CD4-positive, alpha-beta T cell (primary cell): ENCODE data around the gene MED8. TPM values are rescaled to one million over a fixed set of nuclear protein-coding genes. Genes with fewer than 3 reads are reported as not detected.

ENCODE experiments used
- ATAC-seq: fragments of 200-7000 bp; cut with Tn5 transposase; one replicate; pipeline ENCODE4 v1.10.0; 2022; ENCODE audit warnings: mild to moderate bottlenecking; ENCODE audit not compliant: poor library complexity
- CTCF ChIA-PET: fragments of 350-600 bp; sonication (Branson Sonifier 250); formaldehyde crosslinking; loops from one replicate; lab custom pipeline; 2021; ENCODE audit warnings: antibody characterized with exemption, inconsistent platforms; lab: Charles Lee
- POLR2A ChIA-PET: fragments of 350-600 bp; sonication (Branson Sonifier 250); formaldehyde crosslinking; loops from one replicate; lab custom pipeline; 2021; ENCODE audit warnings: antibody characterized with exemption, inconsistent platforms; lab: Charles Lee
- DNase-seq, 14 experiments: peaks; one replicate each; pipeline ENCODE4 v3.0.0-alpha.2; 2013 to 2020; ENCODE audit warnings: mixed read lengths in 2 of 14
- H3K27ac ChIP-seq, 2 donors: one replicate each; pipeline versions ENCODE4 v1.5.1 to v1.7.0; 2013; ENCODE audit warnings: low read length in 2 of 2, low read depth in 1 of 2, mild to moderate bottlenecking in 1 of 2
- H3K27me3 ChIP-seq, 2 experiments: 1 replicate in 1 of 2; 2 replicates in 1 of 2; pipeline versions ENCODE4 v1.6.1 to v1.7.0; 2013; ENCODE audit warnings: low read length in 2 of 2, control low read depth in 1 of 2, mild to moderate bottlenecking in 1 of 2, moderate library complexity in 1 of 2; ENCODE audit not compliant: insufficient read depth in 2 of 2, control insufficient read depth in 1 of 2
- H3K36me3 ChIP-seq: one replicate; pipeline ENCODE4 v1.6.1; 2013; ENCODE audit warnings: low read length, control low read depth; ENCODE audit not compliant: insufficient read depth
- H3K4me1 ChIP-seq: one replicate; pipeline ENCODE4 v1.6.1; 2013; ENCODE audit warnings: low read length, control low read depth; ENCODE audit not compliant: insufficient read depth
- H3K4me3 ChIP-seq: one replicate; pipeline ENCODE4 v1.5.1; 2013; ENCODE audit warnings: mild to moderate bottlenecking, low read length, moderate library complexity
- H3K9me3 ChIP-seq, 2 experiments: 1 replicate in 1 of 2; 2 replicates in 1 of 2; pipeline versions ENCODE4 v1.6.1 to v1.7.0; 2013; ENCODE audit warnings: low read length in 2 of 2, mild to moderate bottlenecking in 2 of 2, control low read depth in 1 of 2, moderate library complexity in 1 of 2; ENCODE audit not compliant: control insufficient read depth in 1 of 2, insufficient read depth in 1 of 2
- H3K27ac Mint-ChIP-seq: one replicate; pipeline ENCODE4 v1.8.0; 2020; ENCODE audit warnings: mixed read lengths
- H3K27me3 Mint-ChIP-seq: one replicate; pipeline ENCODE4 v1.8.0; 2021; ENCODE audit warnings: mixed read lengths
- H3K36me3 Mint-ChIP-seq: one replicate; pipeline ENCODE4 v1.8.0; 2021; ENCODE audit warnings: low read depth, mixed read lengths
- H3K4me1 Mint-ChIP-seq: one replicate; pipeline ENCODE4 v1.8.0; 2021; ENCODE audit warnings: low read depth, mixed read lengths
- H3K4me3 Mint-ChIP-seq: one replicate; pipeline ENCODE4 v1.8.0; 2020; ENCODE audit warnings: mild to moderate bottlenecking, mixed read lengths
- H3K9me3 Mint-ChIP-seq: one replicate; pipeline ENCODE4 v1.8.0; 2020; ENCODE audit warnings: mixed read lengths
- intact Hi-C, 2 experiments: fragments of 100-400 bp; cut with DNase I in 1 of 2; cut with micrococcal nuclease in 1 of 2; formaldehyde crosslinking; loops; one replicate each; pipeline versions ENCODE4 v1.15.1 to v1.9.0; 2023 to 2025; cut with DNase I, micrococcal nuclease
- total RNA-seq, 174 experiments: library from RNA in 2 of 174; stranded (reverse) in 2 of 174; gene quantifications; one replicate each; pipeline ENCODE4 v1.2.3 and lab custom pipeline; 2021 to 2026
- TF ChIP-seq, protein P1 (sequence below): fragments of 200-600 bp; IDR thresholded peaks from one replicate; pipeline ENCODE4 v1.8.0; 2022; ENCODE audit warnings: antibody characterized with exemption, mild to moderate bottlenecking

MED8 gene
- total RNA-seq, 2 experiments from 2014 or later = 14.8 to 17.6 TPM

DNA sequence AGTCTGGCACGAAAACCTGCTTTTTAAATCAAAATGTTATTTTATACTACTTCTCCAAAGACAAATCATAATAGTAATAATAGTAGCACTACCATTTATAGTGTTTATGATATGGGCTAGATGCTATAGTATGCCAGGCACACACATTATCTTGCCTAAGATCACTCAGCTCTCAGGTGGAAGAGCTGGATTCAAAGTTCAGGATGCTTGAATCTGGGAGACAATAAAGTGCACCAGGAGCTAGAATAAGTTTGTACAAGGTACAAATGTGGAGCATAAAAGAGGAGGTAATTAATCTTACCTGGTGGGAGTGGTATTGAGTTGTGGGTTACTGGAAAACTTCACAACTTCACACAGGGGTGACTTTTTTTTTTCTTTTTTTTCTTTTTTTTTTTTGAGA, 11.8 kb downstream of the MED8 start:
- intact Hi-C loops = no loop called here
- peaks cover 21% of the 10 kb centered on the region for H3K36me3 Mint-ChIP-seq
- DNase-seq = no peak
- CTCF ChIA-PET = no interaction called here
- no peaks in the 10 kb centered on the region for H3K9me3 ChIP-seq
- H3K27me3 Mint-ChIP-seq = no peaks in the 10 kb centered on the region
- POLR2A ChIA-PET = interaction anchor here (0.7 to 1.6 kb wide), 3 partner anchors 10 to 288 kb away, joined by 3 to 8 read pairs (median 3); partner anchors contain the start of gene ELOVL1
- no peaks in the 10 kb centered on the region for H3K27me3 ChIP-seq
- peaks cover 6% of the 10 kb centered on the region for H3K4me1 Mint-ChIP-seq
- H3K4me3 Mint-ChIP-seq = no peak overlapping the region
- H3K27ac ChIP-seq = no peak overlapping the region
- ATAC-seq = no peak
- H3K9me3 Mint-ChIP-seq = no peaks in the 10 kb centered on the region
- no peak overlapping the region for H3K4me3 ChIP-seq
- H3K27ac Mint-ChIP-seq = no peak overlapping the region
- TF ChIP-seq, protein P1, sequence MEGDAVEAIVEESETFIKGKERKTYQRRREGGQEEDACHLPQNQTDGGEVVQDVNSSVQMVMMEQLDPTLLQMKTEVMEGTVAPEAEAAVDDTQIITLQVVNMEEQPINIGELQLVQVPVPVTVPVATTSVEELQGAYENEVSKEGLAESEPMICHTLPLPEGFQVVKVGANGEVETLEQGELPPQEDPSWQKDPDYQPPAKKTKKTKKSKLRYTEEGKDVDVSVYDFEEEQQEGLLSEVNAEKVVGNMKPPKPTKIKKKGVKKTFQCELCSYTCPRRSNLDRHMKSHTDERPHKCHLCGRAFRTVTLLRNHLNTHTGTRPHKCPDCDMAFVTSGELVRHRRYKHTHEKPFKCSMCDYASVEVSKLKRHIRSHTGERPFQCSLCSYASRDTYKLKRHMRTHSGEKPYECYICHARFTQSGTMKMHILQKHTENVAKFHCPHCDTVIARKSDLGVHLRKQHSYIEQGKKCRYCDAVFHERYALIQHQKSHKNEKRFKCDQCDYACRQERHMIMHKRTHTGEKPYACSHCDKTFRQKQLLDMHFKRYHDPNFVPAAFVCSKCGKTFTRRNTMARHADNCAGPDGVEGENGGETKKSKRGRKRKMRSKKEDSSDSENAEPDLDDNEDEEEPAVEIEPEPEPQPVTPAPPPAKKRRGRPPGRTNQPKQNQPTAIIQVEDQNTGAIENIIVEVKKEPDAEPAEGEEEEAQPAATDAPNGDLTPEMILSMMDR = no peak
- H3K4me1 ChIP-seq = peaks cover 2% of the 10 kb centered on the region
- peaks cover 11% of the 10 kb centered on the region for H3K36me3 ChIP-seq

DNA sequence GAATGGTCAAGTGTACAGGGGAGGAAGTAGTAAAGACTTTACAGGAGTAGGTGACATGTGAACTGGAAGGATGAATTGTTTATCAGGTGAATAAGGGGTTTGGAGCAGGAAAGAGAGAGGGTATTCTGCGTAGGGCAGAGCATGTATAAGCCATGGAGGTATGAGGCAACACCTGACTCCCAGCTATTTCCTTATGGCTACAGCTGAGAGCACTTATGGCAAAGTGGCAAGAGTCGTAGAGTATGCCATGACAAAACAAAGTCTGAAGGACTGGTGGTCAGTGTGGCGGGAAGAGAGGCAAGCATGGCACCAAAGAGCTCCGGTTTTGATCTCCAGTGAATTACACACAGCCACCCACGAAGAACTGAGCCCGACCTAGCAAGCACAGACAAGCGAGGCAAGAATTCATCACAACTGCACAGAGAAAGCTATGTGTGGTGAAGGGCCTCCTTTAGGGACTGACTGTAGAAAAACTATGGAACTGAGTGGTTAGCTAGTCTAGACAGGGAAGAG, 12.8 kb downstream of the MED8 start:
- intact Hi-C loops = no loop called here
- Mint-ChIP-seq H3K27ac (no peak overlapping the region), H3K4me3 (no peak overlapping the region), H3K27me3 (no peaks in the 10 kb centered on the region), H3K9me3 (no peaks in the 10 kb centered on the region), H3K4me1 (peaks cover 6% of the 10 kb centered on the region), H3K36me3 (peaks cover 10% of the 10 kb centered on the region)
- ATAC-seq (no peak), DNase-seq (no peak)
- H3K27ac ChIP-seq = no peak overlapping the region
- H3K4me3 ChIP-seq = no peak overlapping the region
- CTCF ChIA-PET = interaction anchor here (0.6 kb wide), 1 partner anchor 29 kb away, joined by 5 read pairs; no protein-coding TSS in a partner anchor
- POLR2A ChIA-PET = interaction anchor here (1.6 kb wide), 1 partner anchor 9 kb away, joined by 8 read pairs; the partner anchor contains the start of gene ELOVL1
- no peaks in the 10 kb centered on the region for H3K27me3 ChIP-seq
- H3K36me3 ChIP-seq = peaks cover 3% of the 10 kb centered on the region
- H3K9me3 ChIP-seq = no peaks in the 10 kb centered on the region
- TF ChIP-seq, protein P1 = no peak
- H3K4me1 ChIP-seq = peaks cover 2% of the 10 kb centered on the region

DNA sequence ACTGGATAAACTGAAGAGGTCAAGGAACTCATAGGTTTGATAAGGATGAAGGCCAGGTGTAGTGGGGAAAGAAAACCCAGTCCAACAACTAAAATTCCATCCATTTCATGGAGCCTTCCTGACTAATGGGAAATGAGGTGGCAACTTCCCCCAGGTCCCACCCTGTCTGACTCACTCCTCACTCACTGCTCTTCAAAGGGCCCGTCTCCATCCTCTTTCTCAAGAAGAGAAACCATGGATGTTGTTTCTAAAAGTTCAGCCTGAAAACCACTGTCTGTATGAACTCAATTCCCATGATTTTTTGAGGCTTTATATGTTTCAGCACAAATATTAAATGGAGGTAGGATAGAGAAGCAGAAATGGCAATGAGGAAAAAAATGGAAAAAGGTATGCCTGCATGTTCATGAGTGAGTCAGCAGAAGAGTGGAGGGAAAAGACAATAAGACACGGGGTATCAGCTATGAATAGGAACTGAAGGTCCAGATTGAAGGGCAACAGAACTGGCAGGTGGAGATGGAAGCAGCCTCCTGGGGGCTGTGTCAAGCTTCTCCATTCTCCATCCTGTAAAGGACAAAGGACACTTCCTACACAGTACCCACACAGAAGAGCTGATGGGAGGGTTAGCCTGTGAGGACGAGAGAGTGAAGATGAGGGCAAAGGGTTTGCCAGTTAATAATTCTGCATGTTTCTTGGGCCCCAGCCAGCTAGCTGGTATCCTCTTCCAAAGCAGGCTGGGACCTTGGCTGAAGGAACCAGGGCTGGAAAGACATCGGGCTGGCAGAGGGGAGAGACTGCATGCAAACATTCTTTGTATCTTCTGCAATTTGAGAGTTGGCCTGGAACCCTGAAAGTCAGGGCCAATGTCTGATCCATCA, 16.3 kb downstream of the MED8 start:
- Histone ChIP-seq H3K4me1 (peaks cover 15% of the 10 kb centered on the region), H3K36me3 (no peaks in the 10 kb centered on the region), H3K9me3 (no peaks in the 10 kb centered on the region), H3K4me3 (no peak overlapping the region), H3K27ac (no peak overlapping the region), H3K27me3 (no peaks in the 10 kb centered on the region)
- Mint-ChIP-seq H3K27ac (no peak overlapping the region), H3K36me3 (peaks cover 3% of the 10 kb centered on the region), H3K27me3 (no peaks in the 10 kb centered on the region), H3K4me1 (peaks cover 23% of the 10 kb centered on the region), H3K4me3 (no peak overlapping the region), H3K9me3 (no peaks in the 10 kb centered on the region)
- POLR2A ChIA-PET = interaction anchor here (1.0 kb wide), 1 partner anchor 16 kb away, joined by 3 read pairs; the partner anchor contains the start of genes MED8 and SZT2
- intact Hi-C loops = no loop called here
- CTCF ChIA-PET = no interaction called here
- peak in 1 of 14 experiments; percentile 29 for DNase-seq
- TF ChIP-seq, protein P1 = no peak
- ATAC-seq = no peak
